ENCODE measurements around the gene ARSG. TPM values are rescaled to one million over a fixed set of nuclear protein-coding genes. Genes with fewer than 3 reads are reported as not detected.

The ARSG gene
- total and polyA plus RNA-seq, 4 donors = 1.5 to 5.4 (median 2.3) TPM

DNA sequence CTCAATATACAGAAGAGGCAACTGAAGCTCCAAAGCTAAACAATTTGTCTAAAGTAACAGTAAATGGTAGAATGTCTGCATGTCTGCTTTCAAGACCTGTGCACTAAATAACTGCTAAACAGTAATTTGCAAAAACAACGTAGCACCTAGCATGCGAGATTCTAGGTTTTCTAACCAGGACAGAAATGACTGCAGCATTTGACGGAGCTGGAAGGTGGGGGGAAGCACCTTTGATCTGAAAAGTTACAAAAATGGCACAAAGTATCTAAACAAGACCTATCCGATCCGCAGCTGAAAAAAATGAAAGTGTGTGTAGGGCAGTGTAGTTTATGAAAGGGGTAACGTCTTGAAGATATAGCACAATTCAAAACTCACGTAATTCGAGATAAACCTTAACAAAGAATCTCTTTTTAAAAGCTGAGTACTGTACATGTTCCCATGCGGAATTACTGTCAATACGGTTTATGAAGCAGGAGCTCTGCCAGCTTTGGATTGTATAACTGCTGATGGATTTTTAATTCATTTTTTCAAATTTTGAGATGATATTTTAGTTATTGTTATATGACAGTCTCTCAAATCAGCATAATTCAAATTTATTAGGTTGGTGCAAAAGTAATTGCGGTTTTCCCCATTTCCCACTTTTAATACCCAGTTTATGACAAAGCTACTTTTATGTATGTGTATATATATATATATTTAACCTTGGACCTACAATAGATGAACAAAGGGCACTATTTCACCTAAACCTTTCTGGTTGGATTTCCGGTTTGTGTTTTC, 167.2 kb downstream of the ARSG start:
- no peak for DNase-seq (ENCODE audit: low spot score)
- TF ChIP-seq CTCF (IDR thresholded peaks at IDR 0.05; ENCODE audit: low read depth, low read length, missing input control) (no peak), YY1 (IDR thresholded peaks at IDR 0.05) (no peak), FOXA2 (IDR thresholded peaks at IDR 0.05) (no peak), SP1 (IDR thresholded peaks at IDR 0.05) (no peak), HNF4G (IDR thresholded peaks at IDR 0.05) (no peak), GABPA (IDR thresholded peaks at IDR 0.05 in 1 of 2, conservative IDR thresholded peaks at IDR 0.05 in 1 of 2) (no peak), EGR1 (IDR thresholded peaks at IDR 0.05; ENCODE audit: low read depth in 2 of 2) (no peak), FOXA1 (IDR thresholded peaks at IDR 0.05) (no peak), RAD21 (IDR thresholded peaks at IDR 0.05) (no peak), ATF3 (IDR thresholded peaks at IDR 0.05) (no peak), RXRA (IDR thresholded peaks at IDR 0.05) (no peak), REST (IDR thresholded peaks at IDR 0.05) (no peak), TAF1 (conservative IDR thresholded peaks at IDR 0.05) (no peak), NR2F2 (IDR thresholded peaks at IDR 0.05) (no peak)
- TF ChIP-seq, protein P1, sequence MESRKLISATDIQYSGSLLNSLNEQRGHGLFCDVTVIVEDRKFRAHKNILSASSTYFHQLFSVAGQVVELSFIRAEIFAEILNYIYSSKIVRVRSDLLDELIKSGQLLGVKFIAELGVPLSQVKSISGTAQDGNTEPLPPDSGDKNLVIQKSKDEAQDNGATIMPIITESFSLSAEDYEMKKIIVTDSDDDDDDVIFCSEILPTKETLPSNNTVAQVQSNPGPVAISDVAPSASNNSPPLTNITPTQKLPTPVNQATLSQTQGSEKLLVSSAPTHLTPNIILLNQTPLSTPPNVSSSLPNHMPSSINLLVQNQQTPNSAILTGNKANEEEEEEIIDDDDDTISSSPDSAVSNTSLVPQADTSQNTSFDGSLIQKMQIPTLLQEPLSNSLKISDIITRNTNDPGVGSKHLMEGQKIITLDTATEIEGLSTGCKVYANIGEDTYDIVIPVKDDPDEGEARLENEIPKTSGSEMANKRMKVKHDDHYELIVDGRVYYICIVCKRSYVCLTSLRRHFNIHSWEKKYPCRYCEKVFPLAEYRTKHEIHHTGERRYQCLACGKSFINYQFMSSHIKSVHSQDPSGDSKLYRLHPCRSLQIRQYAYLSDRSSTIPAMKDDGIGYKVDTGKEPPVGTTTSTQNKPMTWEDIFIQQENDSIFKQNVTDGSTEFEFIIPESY (IDR thresholded peaks at IDR 0.05) = no peak
- no peaks in the 10 kb centered on the region for H3K36me3 ChIP-seq (ENCODE audit: control insufficient read depth in 4 of 4, insufficient read depth in 3 of 4, low read depth in 1 of 4, low read length in 3 of 4)
- peaks cover 3 to 32% (median 28%) of the 10 kb centered on the region in 4 donors for H3K4me1 ChIP-seq (ENCODE audit: control insufficient read depth in 4 of 4, insufficient read depth in 4 of 4, low read length in 3 of 4)
- H3K4me3 ChIP-seq (ENCODE audit: low read depth in 1 of 3, low read length in 3 of 3) = peak overlapping the region; percentile 56 to 74 (median 74)
- no peaks in the 10 kb centered on the region for H3K27me3 ChIP-seq (ENCODE audit: control insufficient read depth in 4 of 4, insufficient read depth in 4 of 4, low read length in 3 of 4)
- H3K27ac ChIP-seq (ENCODE audit: low read depth in 1 of 2, low read length in 2 of 2) = peak overlapping the region; percentile 84 to 91
- 27% methylated on average over 12 of the region's 12 CpGs for WGBS
- H3K9me3 ChIP-seq (ENCODE audit: control insufficient read depth in 4 of 4, low read length in 3 of 4) = no peaks in the 10 kb centered on the region
- peak overlapping the region; percentile 52 to 70 for H3K9ac ChIP-seq (ENCODE audit: low read depth in 1 of 2, low read length in 2 of 2)
